ENCODE results near the gene ADAM8. TPM values are rescaled to one million over a fixed set of nuclear protein-coding genes. Genes with fewer than 3 reads are reported as not detected.
A peak's percentile ranks its signal among the peaks of the same experiment; 100 is the strongest.

Gene ADAM8
- total and polyA plus RNA-seq, 2 of the 4 experiments (the other 2 are of a cell fraction): under 0.01 to 0.74 TPM

- TF ChIP-seq CTCF (conservative IDR thresholded peaks at IDR 0.05; ENCODE audit: low read depth, low read length) (no peak), FOS (IDR thresholded peaks at IDR 0.05; ENCODE audit: low read depth, low read length) (no peak)
Measured at GRCh38 chr10:133276435-133277201, at the start of gene ADAM8 (continued).

- 13% methylated on average over 1 of the region's 9 CpGs; no CpG with 5 or more reads in 1 of the 2 experiments for WGBS, 2 experiments (ENCODE audit: extremely low coverage in 2 of 2, insufficient read length in 1 of 2)
- Histone ChIP-seq H3K9me1 (ENCODE audit: insufficient read depth, low read length) (0 out of 2 replicates have a peak, but pooled peaks cover 6% of the 10 kb centered on the region), H3K4me3 (ENCODE audit: insufficient read depth, low read depth, low read length) (peak overlapping the region; percentile 48; the same call in 1 of the 2 replicates), H4K8ac (ENCODE audit: low read depth in 2 of 2, low read length in 2 of 2) (no peak overlapping the region), H2AK9ac (replicated peaks; ENCODE audit: low read depth, low read length, poor library complexity) (peak overlapping the region; percentile 72), H3K4me1 (ENCODE audit: control insufficient read depth, insufficient read depth, low read length) (peaks cover 18% of the 10 kb centered on the region), H3K56ac (ENCODE audit: extremely low read depth, insufficient read depth, low read length) (no peak overlapping the region), H3K9ac (ENCODE audit: low read depth, low read length) (no peak overlapping the region), H4K20me1 (ENCODE audit: insufficient read depth, low read length) (0 out of 2 replicates have a peak, but pooled peaks cover 3% of the 10 kb centered on the region), H3K18ac (ENCODE audit: low read depth, low read length) (no peak overlapping the region), H2AK5ac (ENCODE audit: low read depth, low read length) (no peak overlapping the region), H3K14ac (replicated peaks; ENCODE audit: low read depth, low read length) (no peak overlapping the region), H2AFZ (replicated peaks; ENCODE audit: low read length, poor library complexity) (peak overlapping the region; percentile 86), H4K91ac (ENCODE audit: insufficient read depth, low read depth, low read length) (no peak overlapping the region), H3K79me1 (ENCODE audit: low read depth in 1 of 2, low read length in 2 of 2) (no peaks in the 10 kb centered on the region), H3K9me3 (ENCODE audit: control insufficient read depth, insufficient read depth, low read length) (no peaks in the 10 kb centered on the region), H3K23ac (ENCODE audit: low read depth, low read length) (no peak overlapping the region), H3K4me2 (ENCODE audit: low read depth, low read length) (no peak overlapping the region), H3K27ac (ENCODE audit: insufficient read depth, low read length) (no peak overlapping the region), H2BK120ac (ENCODE audit: low read depth, low read length) (no peak overlapping the region), H3K36me3 (ENCODE audit: control insufficient read depth, insufficient read depth, low read length) (no peaks in the 10 kb centered on the region), H3K27me3 (ENCODE audit: control insufficient read depth, insufficient read depth, low read length) (peaks cover 18% of the 10 kb centered on the region), H2BK5ac (ENCODE audit: low read depth, low read length, poor library complexity, severe bottlenecking) (no peak overlapping the region), H2BK15ac (ENCODE audit: low read depth, low read length) (no peak overlapping the region), H3K4ac (ENCODE audit: low read depth, low read length) (no peak overlapping the region), H4K5ac (ENCODE audit: low read depth, low read length) (no peak overlapping the region), H2BK20ac (ENCODE audit: low read depth, low read length) (no peak overlapping the region)
- TF ChIP-seq CHD1 (IDR thresholded peaks at IDR 0.05; ENCODE audit: low read depth, low read length): no peak
- ChIA-PET POLR2A (ENCODE audit: unreplicated experiment) (no interaction called here), CTCF (no interaction called here)
- no peak for DNase-seq
- no peak for ATAC-seq (ENCODE audit: low read depth)
- dilution Hi-C loops (cut with HindIII; ENCODE audit: low sequenced_read_pairs, unreplicated experiment): no loop called here
- in situ Hi-C loops (cut with MboI; ENCODE audit: low sequenced_read_pairs): loop anchor here (10.0 kb wide), 1 partner anchor 169 kb away; no protein-coding TSS in a partner anchor
- BruUV-seq (replicated peaks): no TSS peak
- intact Hi-C loops (cut with micrococcal nuclease): loop anchor here (10.0 kb wide), 2 partner anchors 49 to 199 kb away; partner anchors contain the start of genes CYP2E1, ECHS1 and PAOX
Measured at GRCh38 chr10:133326223-133326551, 49.5 kb upstream of the ADAM8 start.
